ENCODE results near the gene ELP6.

DNA sequence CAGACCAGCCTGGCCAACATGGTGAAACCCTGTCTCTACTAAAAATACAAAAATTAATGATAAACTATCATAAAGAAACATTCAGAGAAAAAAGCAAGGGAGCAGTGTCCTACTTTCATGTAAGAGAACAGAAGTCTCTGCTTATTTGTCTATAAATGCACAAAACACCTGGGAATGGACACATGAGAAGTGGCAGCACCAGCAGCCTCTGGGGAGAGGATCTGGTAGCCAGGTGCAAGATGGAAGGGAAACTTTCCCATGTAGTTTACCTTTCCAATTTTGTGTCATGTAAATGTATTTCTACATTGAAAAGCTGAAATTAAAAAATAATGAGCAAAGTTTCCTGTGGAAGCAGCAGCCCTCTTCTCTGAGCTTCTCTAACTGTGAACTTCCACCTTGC, 56.5 kb downstream of the ELP6 start:
- TF ChIP-seq, protein P1, sequence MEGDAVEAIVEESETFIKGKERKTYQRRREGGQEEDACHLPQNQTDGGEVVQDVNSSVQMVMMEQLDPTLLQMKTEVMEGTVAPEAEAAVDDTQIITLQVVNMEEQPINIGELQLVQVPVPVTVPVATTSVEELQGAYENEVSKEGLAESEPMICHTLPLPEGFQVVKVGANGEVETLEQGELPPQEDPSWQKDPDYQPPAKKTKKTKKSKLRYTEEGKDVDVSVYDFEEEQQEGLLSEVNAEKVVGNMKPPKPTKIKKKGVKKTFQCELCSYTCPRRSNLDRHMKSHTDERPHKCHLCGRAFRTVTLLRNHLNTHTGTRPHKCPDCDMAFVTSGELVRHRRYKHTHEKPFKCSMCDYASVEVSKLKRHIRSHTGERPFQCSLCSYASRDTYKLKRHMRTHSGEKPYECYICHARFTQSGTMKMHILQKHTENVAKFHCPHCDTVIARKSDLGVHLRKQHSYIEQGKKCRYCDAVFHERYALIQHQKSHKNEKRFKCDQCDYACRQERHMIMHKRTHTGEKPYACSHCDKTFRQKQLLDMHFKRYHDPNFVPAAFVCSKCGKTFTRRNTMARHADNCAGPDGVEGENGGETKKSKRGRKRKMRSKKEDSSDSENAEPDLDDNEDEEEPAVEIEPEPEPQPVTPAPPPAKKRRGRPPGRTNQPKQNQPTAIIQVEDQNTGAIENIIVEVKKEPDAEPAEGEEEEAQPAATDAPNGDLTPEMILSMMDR (IDR thresholded peaks at IDR 0.05; ENCODE audit: low read depth, low read length, poor library complexity, severe bottlenecking), result no peak
- no peak for TF ChIP-seq EZH2phosphoT487 (IDR thresholded peaks at IDR 0.05; ENCODE audit: borderline replicate concordance, low read length)
